GM10847 (cell line): ENCODE results near the gene PRSS33.

ENCODE experiments used
- POLR2A ChIP-seq: IDR thresholded peaks from 2 replicates; pipeline ENCODE4 v1.6.1; 2011; ENCODE audit not compliant: insufficient read length; ENCODE audit errors: extremely low read depth

PRSS33 gene

GRCh38 chr16:2814551-2815298, 27.4 kb upstream of the PRSS33 start:
- TF ChIP-seq POLR2A, result no peak

GRCh38 chr16:2813771-2814221, 26.4 kb upstream of the PRSS33 start:
- TF ChIP-seq POLR2A, result no peak

- TF ChIP-seq POLR2A, result no peak
Measured at GRCh38 chr16:2811703-2812471, 24.5 kb upstream of the PRSS33 start.

GRCh38 chr16:2810651-2811050, 23.3 kb upstream of the PRSS33 start:
- no peak for TF ChIP-seq POLR2A

- TF ChIP-seq POLR2A, result no peak
Measured at GRCh38 chr16:2809149-2809760, 21.9 kb upstream of the PRSS33 start.

GRCh38 chr16:2808181-2808580, 20.8 kb upstream of the PRSS33 start:
- TF ChIP-seq POLR2A, result no peak

- no peak for TF ChIP-seq POLR2A
Measured at GRCh38 chr16:2806286-2806685, 18.9 kb upstream of the PRSS33 start.

- TF ChIP-seq POLR2A, result no peak
Measured at GRCh38 chr16:2804728-2805127, 17.4 kb upstream of the PRSS33 start.

GRCh38 chr16:2803545-2804195, 16.3 kb upstream of the PRSS33 start:
- TF ChIP-seq POLR2A, result no peak

GRCh38 chr16:2799859-2800226, 12.5 kb upstream of the PRSS33 start:
- no peak for TF ChIP-seq POLR2A

GRCh38 chr16:2799205-2799858, 12.0 kb upstream of the PRSS33 start:
- TF ChIP-seq POLR2A, result no peak

GRCh38 chr16:2798723-2799204, 11.4 kb upstream of the PRSS33 start:
- TF ChIP-seq POLR2A, result no peak

GRCh38 chr16:2795395-2796143, 8.2 kb upstream of the PRSS33 start:
- no peak for TF ChIP-seq POLR2A

GRCh38 chr16:2792940-2793339, 5.6 kb upstream of the PRSS33 start:
- no peak for TF ChIP-seq POLR2A
